ENCODE measurements around the gene JTB.

JTB gene

GRCh38 chr1:153968408-153968807 lies 9.1 kb downstream of the JTB start:
- DNase-seq (ENCODE audit: low spot score), result no peak
- no peak for TF ChIP-seq CTCF (IDR thresholded peaks at IDR 0.05; ENCODE audit: extremely low read depth, insufficient read depth, missing control alignments)
- in situ Hi-C loops (cut with MboI; ENCODE audit: low pct_unique_long_range_greater_than_20kb, low sequenced_read_pairs, unreplicated experiment), result no loop called here

- DNase-seq (ENCODE audit: low spot score), result no peak
- no peak for TF ChIP-seq CTCF (IDR thresholded peaks at IDR 0.05; ENCODE audit: extremely low read depth, insufficient read depth, missing control alignments)
- in situ Hi-C loops (cut with MboI; ENCODE audit: low pct_unique_long_range_greater_than_20kb, low sequenced_read_pairs, unreplicated experiment), result no loop called here
Measured at GRCh38 chr1:153968000-153968363, 9.5 kb downstream of the JTB start.

GRCh38 chr1:153967107-153967999 lies 10.1 kb downstream of the JTB start, which contains the start of gene CREB3L4:
Gene CREB3L4, plus strand, starts transcription at chr1:153967902. Its CDS starts 624 bp downstream, at chr1:153968526.
- peak; percentile 53 for TF ChIP-seq CTCF (IDR thresholded peaks at IDR 0.05; ENCODE audit: extremely low read depth, insufficient read depth, missing control alignments)

GRCh38 chr1:153963850-153964331 lies 13.6 kb downstream of the JTB start:
- no peak for TF ChIP-seq CTCF (IDR thresholded peaks at IDR 0.05; ENCODE audit: extremely low read depth, insufficient read depth, missing control alignments)
- in situ Hi-C loops (cut with MboI; ENCODE audit: low pct_unique_long_range_greater_than_20kb, low sequenced_read_pairs, unreplicated experiment), result no loop called here
- no peak for DNase-seq (ENCODE audit: low spot score)

More at GRCh38 chr1:153967107-153967999, 10.1 kb downstream of the JTB start, which contains the start of gene CREB3L4:
- DNase-seq (ENCODE audit: low spot score), result peak; percentile 91
- in situ Hi-C loops (cut with MboI; ENCODE audit: low pct_unique_long_range_greater_than_20kb, low sequenced_read_pairs, unreplicated experiment), result no loop called here

- in situ Hi-C loops (cut with MboI; ENCODE audit: low pct_unique_long_range_greater_than_20kb, low sequenced_read_pairs, unreplicated experiment), result no loop called here
- no peak for TF ChIP-seq CTCF (IDR thresholded peaks at IDR 0.05; ENCODE audit: extremely low read depth, insufficient read depth, missing control alignments)
- peak; percentile 90 for DNase-seq (ENCODE audit: low spot score)
Measured at GRCh38 chr1:153963030-153963849, 14.2 kb downstream of the JTB start, which contains the start of gene SLC39A1. Gene SLC39A1, minus strand, starts transcription at chr1:153963537. Its CDS starts 822 bp downstream, at chr1:153962715.
